OCI-LY1 (cell line): ENCODE measurements around the gene ACAN.

Experiments used
- H2AFZ ChIP-seq: fragments of 200-600 bp; sonication (generic), shearing (Covaris generic); 2 replicates; pipeline ENCODE4 v1.6.0; 2014; ENCODE audit warnings: antibody characterized with exemption, mild to moderate bottlenecking, low read length
- H3F3A ChIP-seq: fragments of 200-600 bp; sonication (generic), shearing (Covaris generic); 2 replicates; pipeline ENCODE4 v1.6.0; 2014; ENCODE audit warnings: mild to moderate bottlenecking, antibody characterized with exemption, low read length, moderate library complexity; ENCODE audit not compliant: insufficient read depth
- H3K27ac ChIP-seq: fragments of 200-600 bp; sonication (generic); 2 replicates; pipeline ENCODE4 v1.5.1; 2014; ENCODE audit warnings: low read length, mixed run types, mild to moderate bottlenecking, low read depth; ENCODE audit not compliant: poor library complexity, severe bottlenecking
- H3K27me3 ChIP-seq: fragments of 200-600 bp; sonication (generic); 2 replicates; pipeline ENCODE4 v1.6.0; 2014; ENCODE audit warnings: antibody characterized with exemption, mild to moderate bottlenecking, low read length, moderate library complexity; ENCODE audit not compliant: insufficient read depth
- H3K36me3 ChIP-seq: fragments of 200-600 bp; sonication (generic); 2 replicates; pipeline ENCODE4 v1.6.1; 2014; ENCODE audit warnings: mild to moderate bottlenecking, antibody characterized with exemption, low read length, moderate library complexity, mixed read lengths; ENCODE audit not compliant: insufficient read depth
- H3K4me1 ChIP-seq: fragments of 200-600 bp; sonication (generic); 2 replicates; pipeline ENCODE4 v1.5.1; 2014; ENCODE audit warnings: mild to moderate bottlenecking, low read length, moderate library complexity; ENCODE audit not compliant: insufficient read depth, severe bottlenecking
- H3K4me2 ChIP-seq: fragments of 200-600 bp; sonication (generic), shearing (Covaris generic); 2 replicates; pipeline ENCODE4 v1.6.1; 2014; ENCODE audit warnings: low read length
- H3K4me3 ChIP-seq: fragments of 200-600 bp; sonication (generic); 2 replicates; pipeline ENCODE4 v1.5.1; 2014; ENCODE audit warnings: low read length, low read depth, mild to moderate bottlenecking, mixed read lengths; ENCODE audit not compliant: poor library complexity, severe bottlenecking
- H3K79me2 ChIP-seq: fragments of 200-600 bp; shearing (Covaris generic); 2 replicates; pipeline ENCODE4 v1.6.1; 2016; ENCODE audit warnings: mixed run types, low read length, mixed read lengths; ENCODE audit not compliant: insufficient read depth
- H3K9ac ChIP-seq: fragments of 200-600 bp; sonication (generic), shearing (Covaris generic); 2 replicates; pipeline ENCODE4 v1.6.1; 2014; ENCODE audit warnings: mild to moderate bottlenecking, low read length, mixed read lengths
- H3K9me2 ChIP-seq: fragments of 200-600 bp; sonication (generic), shearing (Covaris generic); 2 replicates; pipeline ENCODE4 v1.6.1; 2014; ENCODE audit warnings: low read depth, mild to moderate bottlenecking, low read length, mixed read lengths
- H3K9me3 ChIP-seq: fragments of 200-600 bp; shearing (Covaris generic); 2 replicates; pipeline ENCODE4 v1.6.1; 2014; ENCODE audit warnings: low read length, mixed read lengths
- H4K20me1 ChIP-seq: fragments of 200-600 bp; sonication (generic), shearing (Covaris generic); 2 replicates; pipeline ENCODE4 v1.6.0; 2016; ENCODE audit warnings: mild to moderate bottlenecking, low read length; ENCODE audit not compliant: insufficient read depth
- CTCF ChIP-seq: fragments of 200-600 bp; sonication (generic), shearing (Covaris generic); IDR thresholded peaks from 2 replicates; pipeline ENCODE4 v1.5.1; 2017; ENCODE audit warnings: mild to moderate bottlenecking, antibody characterized with exemption, low read length, moderate library complexity, mixed read lengths
- EZH2 ChIP-seq: fragments of 200-600 bp; sonication (generic), shearing (Covaris generic); IDR thresholded peaks from 2 replicates; pipeline ENCODE4 v1.8.0; 2017; ENCODE audit warnings: borderline replicate concordance, mixed run types, mild to moderate bottlenecking, antibody characterized with exemption, low read length, moderate library complexity, mixed read lengths

ACAN gene

GRCh38 chr15:88874275-88874674 is 71.0 kb downstream of the ACAN start:
- TF ChIP-seq CTCF (no peak), EZH2 (no peak)
- Histone ChIP-seq H3K27ac (no peak overlapping the region), H3K4me2 (no peak overlapping the region), H3K27me3 (no peaks in the 10 kb centered on the region), H3K9ac (no peak overlapping the region), H3K4me1 (no peaks in the 10 kb centered on the region), H3K9me2 (no peaks in the 10 kb centered on the region), H3K4me3 (no peak overlapping the region), H3K9me3 (no peaks in the 10 kb centered on the region), H3K79me2 (no peaks in the 10 kb centered on the region), H3K36me3 (no peaks in the 10 kb centered on the region), H2AFZ (no peak overlapping the region), H4K20me1 (no peaks in the 10 kb centered on the region), H3F3A (no peaks in the 10 kb centered on the region)

GRCh38 chr15:88874684-88875083 is 71.4 kb downstream of the ACAN start:
- H3K4me3 ChIP-seq = no peak overlapping the region
- no peaks in the 10 kb centered on the region for H3F3A ChIP-seq
- no peak overlapping the region for H2AFZ ChIP-seq
- no peaks in the 10 kb centered on the region for H3K9me3 ChIP-seq
- H3K27ac ChIP-seq = no peak overlapping the region
- no peak overlapping the region for H3K4me2 ChIP-seq
- no peaks in the 10 kb centered on the region for H3K36me3 ChIP-seq
- TF ChIP-seq CTCF (no peak), EZH2 (no peak)
- no peaks in the 10 kb centered on the region for H3K79me2 ChIP-seq
- no peaks in the 10 kb centered on the region for H3K4me1 ChIP-seq
- H3K9me2 ChIP-seq = no peaks in the 10 kb centered on the region
- H3K9ac ChIP-seq = no peak overlapping the region
- no peaks in the 10 kb centered on the region for H3K27me3 ChIP-seq
- H4K20me1 ChIP-seq = no peaks in the 10 kb centered on the region

GRCh38 chr15:88876573-88876972 is 73.3 kb downstream of the ACAN start:
- Histone ChIP-seq H3K9me2 (no peaks in the 10 kb centered on the region), H2AFZ (no peak overlapping the region), H3K9ac (no peak overlapping the region), H3K4me2 (no peak overlapping the region), H3K27me3 (no peaks in the 10 kb centered on the region; the same call in 1 of the 2 replicates), H3K4me1 (no peaks in the 10 kb centered on the region), H3K4me3 (no peak overlapping the region), H4K20me1 (no peaks in the 10 kb centered on the region), H3K36me3 (no peaks in the 10 kb centered on the region), H3K9me3 (no peaks in the 10 kb centered on the region), H3K27ac (no peak overlapping the region), H3K79me2 (no peaks in the 10 kb centered on the region), H3F3A (no peaks in the 10 kb centered on the region)
- no peak for TF ChIP-seq CTCF
- no peak for TF ChIP-seq EZH2
